ENCODE data around the gene CCNC.
A peak's percentile ranks its signal among the peaks of the same experiment; 100 is the strongest.

The CCNC gene

DNA sequence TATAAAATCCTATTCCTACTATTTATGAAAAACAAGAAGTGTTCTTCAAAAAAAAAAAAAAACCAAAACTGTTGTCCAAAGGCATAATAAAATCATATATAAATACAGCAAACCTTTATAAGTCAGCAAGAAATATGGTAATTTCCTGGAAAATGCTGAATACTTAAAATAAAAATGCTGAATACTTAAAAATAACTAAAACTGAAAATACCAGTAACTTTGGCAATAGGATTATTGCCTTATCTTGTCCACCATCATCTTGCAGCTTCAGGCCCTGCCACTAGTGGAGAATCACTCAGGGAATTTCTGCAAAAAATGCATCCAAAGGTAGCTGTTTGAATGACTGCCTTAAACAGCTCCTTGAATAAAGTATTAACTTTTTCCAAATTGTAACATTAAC lies 24.5 kb downstream of the CCNC start:
- no peak for DNase-seq

DNA sequence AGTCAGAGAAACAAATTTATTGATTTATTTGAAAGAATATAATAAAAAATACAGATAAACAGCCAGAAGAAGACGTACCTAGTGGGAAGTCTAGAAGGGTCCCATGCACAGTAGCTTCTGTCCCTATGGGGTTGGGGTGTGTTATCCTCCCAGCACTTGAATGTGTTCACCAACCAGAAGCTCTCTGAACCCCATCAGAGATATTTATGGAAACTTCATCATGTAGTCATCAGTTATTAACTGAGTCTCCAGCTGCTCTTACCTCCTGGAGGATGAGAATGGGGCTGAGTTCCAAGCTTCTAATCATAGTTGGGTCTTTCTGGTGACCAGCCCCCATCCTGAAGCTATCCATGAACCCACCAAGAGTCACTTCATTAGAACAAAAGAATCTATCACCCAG lies 37.8 kb downstream of the CCNC start:
- DNase-seq, result no peak

- DNase-seq, result no peak
These were observed 45.9 kb downstream of the CCNC start for GRCh38 chr6:99522531-99522930.

DNA sequence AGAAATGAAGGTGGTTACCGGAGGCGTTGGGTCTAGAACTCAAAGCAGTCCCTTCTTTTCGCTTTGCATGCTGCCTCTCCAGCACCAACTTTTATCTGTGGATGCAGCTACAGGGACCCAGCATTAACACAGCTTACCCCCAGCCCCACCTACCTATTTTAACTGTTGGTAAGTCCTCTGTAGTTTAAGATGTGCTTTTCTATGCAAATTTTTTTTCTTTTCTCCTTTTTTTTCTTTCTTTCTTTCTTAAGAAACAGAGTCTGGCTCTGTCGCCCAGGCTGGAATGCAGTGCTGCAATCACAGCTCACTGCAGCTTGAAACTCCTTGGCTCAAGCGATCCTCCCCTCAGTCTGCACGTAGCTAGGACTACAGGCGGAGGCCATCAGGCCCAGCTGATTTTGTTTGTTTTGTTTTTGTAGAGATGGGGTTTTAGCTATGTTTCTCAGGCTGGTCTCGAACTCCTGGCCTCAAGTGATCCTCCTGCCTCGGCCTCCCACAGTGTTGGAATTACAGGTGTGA lies 46.8 kb downstream of the CCNC start:
- DNase-seq, result peak in 1 of 2 donors; percentile 7

- DNase-seq, result peak; percentile 67 to 73
These were observed 47.4 kb downstream of the CCNC start for GRCh38 chr6:99520855-99521632.

- DNase-seq, result no peak
These were observed 49.0 kb downstream of the CCNC start for GRCh38 chr6:99519446-99519845.

DNA sequence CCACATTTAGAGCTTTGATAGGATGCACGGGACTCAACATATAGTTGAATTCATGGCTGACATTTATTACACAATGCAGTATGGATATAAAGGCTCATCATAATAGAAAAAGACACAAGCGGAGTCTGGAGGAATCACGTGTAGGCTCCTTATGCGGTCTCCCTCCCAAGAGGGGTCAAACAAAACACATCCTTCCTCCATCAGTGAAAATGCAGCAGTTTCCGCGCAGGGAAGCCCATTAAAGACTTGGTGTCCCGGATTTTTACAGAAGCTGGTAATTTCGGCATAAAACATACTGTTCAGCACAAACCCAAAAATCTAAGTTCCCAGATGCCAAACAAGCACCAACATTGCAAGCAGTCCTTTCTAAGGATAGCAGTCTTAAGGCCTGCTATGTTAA lies 54.4 kb downstream of the CCNC start:
- DNase-seq, result no peak

DNA sequence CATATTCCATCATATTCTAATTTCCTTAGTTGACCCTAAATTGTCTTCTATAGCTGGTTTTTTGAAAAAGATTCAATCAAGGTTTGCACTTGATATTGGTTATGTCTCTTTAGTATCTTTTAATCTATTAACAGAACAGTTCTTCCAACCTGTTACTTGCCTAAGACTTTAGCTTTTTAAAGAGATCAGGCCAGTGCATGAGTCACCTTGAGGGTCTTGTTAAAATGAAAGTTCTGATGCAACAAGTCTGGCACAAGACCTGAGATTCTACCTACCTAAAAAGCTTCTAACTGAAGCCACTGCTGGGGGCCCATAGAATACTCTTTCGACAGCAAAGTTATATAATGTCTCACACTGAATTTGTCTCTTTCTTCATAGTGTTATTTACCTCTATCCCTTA lies 56.4 kb downstream of the CCNC start:
- DNase-seq, result no peak

- DNase-seq, result no peak
These were observed 60.8 kb downstream of the CCNC start for GRCh38 chr6:99507648-99508047.

DNA sequence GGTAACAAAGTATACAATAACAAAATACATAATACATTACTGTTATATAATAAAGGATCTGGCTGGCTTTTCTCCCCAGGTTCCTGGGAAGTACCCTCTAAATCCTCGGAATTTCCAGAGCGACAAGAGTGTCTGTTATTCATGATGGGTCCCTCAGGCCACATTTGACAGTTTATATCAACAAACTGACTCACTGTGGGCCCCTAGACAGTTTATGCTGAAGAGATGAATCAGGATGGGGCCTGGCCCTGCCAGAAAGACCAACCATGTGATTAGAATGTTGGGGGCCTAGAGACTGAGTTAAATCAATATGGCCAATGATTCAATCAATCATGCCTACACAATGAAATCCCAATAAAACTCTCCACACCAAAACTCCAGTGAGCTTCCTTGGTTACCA lies 66.7 kb downstream of the CCNC start:
- no peak for DNase-seq

DNA sequence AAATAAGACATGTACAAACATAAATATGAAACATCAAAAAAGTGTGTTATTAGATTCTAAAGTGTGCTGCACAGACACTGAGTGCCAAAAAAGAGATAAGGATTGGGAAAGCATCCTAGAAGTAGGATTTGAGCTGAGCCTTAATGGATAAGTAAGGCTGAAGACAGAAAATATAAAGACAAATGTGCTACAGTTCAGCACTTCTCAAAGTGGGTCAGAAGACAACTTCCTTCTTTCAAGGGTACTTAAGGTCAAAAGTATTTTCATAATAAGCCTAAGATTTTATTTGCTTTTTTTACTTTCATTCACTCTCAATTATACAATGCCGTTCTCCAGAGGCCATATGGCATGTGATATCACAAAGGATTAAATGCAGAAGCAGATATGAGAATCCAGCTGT lies 70.0 kb downstream of the CCNC start:
- no peak for DNase-seq

DNA sequence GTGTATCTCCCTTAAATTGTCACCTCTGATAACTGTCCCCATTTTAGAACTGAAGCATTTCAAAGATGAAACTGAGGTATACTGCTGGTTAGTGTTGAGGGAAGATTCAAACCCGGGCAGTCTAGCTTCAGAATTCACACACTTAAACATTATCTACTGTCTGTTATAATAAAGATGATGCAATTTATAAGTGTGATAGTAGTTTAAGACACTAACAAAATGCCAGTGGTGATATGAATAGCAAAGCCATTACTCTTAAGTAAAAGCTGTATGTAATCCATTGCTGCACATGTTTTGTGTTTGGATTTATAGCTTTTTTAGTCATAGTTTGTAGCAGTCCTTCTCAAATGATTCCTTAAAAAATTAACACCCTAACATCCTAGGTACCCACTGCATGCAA lies 73.0 kb downstream of the CCNC start:
- DNase-seq, result no peak
